A673 (cell line): Measurements from ENCODE around the gene NCKAP5. TPM values are rescaled to one million over a fixed set of nuclear protein-coding genes. Genes with fewer than 3 reads are reported as not detected.

Experiments used
- BruUV-seq: library from RNA; stranded (reverse); fragments of 400-500 nt; replicated peaks from 2 replicates; lab custom pipeline; 2021; lab: Mats Ljungman, UMichigan
- CTCF ChIA-PET: fragments of 300-600 bp; sonication (Branson Sonifier 250); formaldehyde crosslinking; loops from one replicate; lab custom pipeline; 2022; ENCODE audit warnings: antibody characterized with exemption; lab: Charles Lee
- POLR2A ChIA-PET: fragments of 300-600 bp; sonication (Branson Sonifier 250); formaldehyde crosslinking; loops from one replicate; lab custom pipeline; 2022; ENCODE audit warnings: antibody characterized with exemption; ENCODE audit not compliant: low non-redundant PET; lab: Charles Lee
- DNase-seq: peaks from one replicate; pipeline ENCODE4 v3.0.0-alpha.2; 2015; ENCODE audit warnings: low spot score
- H3K27ac ChIP-seq: fragments of 200-600 bp; sonication (generic); 2 replicates; pipeline ENCODE4 v1.5.1; 2016; ENCODE audit warnings: mixed run types, low read depth, mild to moderate bottlenecking, mixed read lengths, antibody characterized with exemption, low read length; ENCODE audit not compliant: poor library complexity, severe bottlenecking
- H3K27me3 ChIP-seq: fragments of 200-600 bp; sonication (generic); replicated peaks from 2 replicates; pipeline ENCODE4 v1.6.1; 2017; ENCODE audit warnings: mixed run types, low read depth, mild to moderate bottlenecking, mixed read lengths, antibody characterized with exemption, low read length; ENCODE audit not compliant: insufficient read depth, poor library complexity
- H3K36me3 ChIP-seq: fragments of 200-600 bp; sonication (generic); 2 replicates; pipeline ENCODE4 v1.6.1; 2016; ENCODE audit warnings: mixed run types, mild to moderate bottlenecking, mixed read lengths, antibody characterized with exemption, low read length; ENCODE audit not compliant: insufficient read depth, poor library complexity, severe bottlenecking
- H3K4me1 ChIP-seq: fragments of 200-600 bp; sonication (generic); 2 replicates; pipeline ENCODE4 v1.6.1; 2017; ENCODE audit warnings: mixed run types, mild to moderate bottlenecking, mixed read lengths, antibody characterized with exemption, low read length; ENCODE audit not compliant: insufficient read depth, poor library complexity, severe bottlenecking
- H3K4me3 ChIP-seq: fragments of 200-600 bp; sonication (generic); 2 replicates; pipeline ENCODE4 v1.5.1; 2016; ENCODE audit warnings: low read depth, mixed run types, mild to moderate bottlenecking, mixed read lengths, low read length; ENCODE audit not compliant: poor library complexity, severe bottlenecking
- H3K9me3 ChIP-seq: fragments of 200-600 bp; sonication (generic); 2 replicates; pipeline ENCODE4 v1.6.1; 2016; ENCODE audit warnings: mixed run types, low read depth, mild to moderate bottlenecking, mixed read lengths, antibody characterized with exemption, low read length; ENCODE audit not compliant: poor library complexity, severe bottlenecking
- CTCF ChIP-seq: fragments of 300-800, 200-600 bp; sonication (generic); conservative IDR thresholded peaks from 2 replicates; pipeline ENCODE4 v1.5.1; 2017; ENCODE audit warnings: low read depth, mild to moderate bottlenecking, antibody characterized with exemption, low read length, moderate library complexity, mixed read lengths
- EZH2 ChIP-seq: fragments of 200-600 bp; sonication (generic); IDR thresholded peaks from 2 replicates; pipeline ENCODE4 v1.6.1; 2017; ENCODE audit warnings: borderline replicate concordance, low read depth, mild to moderate bottlenecking, mixed read lengths, antibody characterized with exemption, low read length; ENCODE audit not compliant: poor library complexity, severe bottlenecking
- intact Hi-C: fragments of 100-400 bp; cut with micrococcal nuclease; formaldehyde crosslinking; loops from one replicate; pipeline ENCODE4 v1.10.0; 2022; ENCODE audit not compliant: unreplicated experiment
- total RNA-seq: library from RNA; stranded (reverse); gene quantifications from 2 replicates; pipeline ENCODE4 v1.2.3, GENCODE V29; 2021

The NCKAP5 gene
- total RNA-seq, 1 experiment from 2014 or later: 26.6 TPM

- CTCF ChIA-PET: no interaction called here
- H3K4me3 ChIP-seq: no peak overlapping the region
- no peaks in the 10 kb centered on the region for H3K27me3 ChIP-seq
- H3K4me1 ChIP-seq: peaks cover 28% of the 10 kb centered on the region
- POLR2A ChIA-PET: no interaction called here
- H3K36me3 ChIP-seq: no peaks in the 10 kb centered on the region
- BruUV-seq: no TSS peak
- intact Hi-C loops: no loop called here
- TF ChIP-seq EZH2 (no peak), CTCF (no peak)
- no peak overlapping the region for H3K27ac ChIP-seq
- DNase-seq: no peak
- H3K9me3 ChIP-seq: no peaks in the 10 kb centered on the region
These were observed 163.0 kb downstream of the NCKAP5 start for GRCh38 chr2:133405252-133405651.

DNA sequence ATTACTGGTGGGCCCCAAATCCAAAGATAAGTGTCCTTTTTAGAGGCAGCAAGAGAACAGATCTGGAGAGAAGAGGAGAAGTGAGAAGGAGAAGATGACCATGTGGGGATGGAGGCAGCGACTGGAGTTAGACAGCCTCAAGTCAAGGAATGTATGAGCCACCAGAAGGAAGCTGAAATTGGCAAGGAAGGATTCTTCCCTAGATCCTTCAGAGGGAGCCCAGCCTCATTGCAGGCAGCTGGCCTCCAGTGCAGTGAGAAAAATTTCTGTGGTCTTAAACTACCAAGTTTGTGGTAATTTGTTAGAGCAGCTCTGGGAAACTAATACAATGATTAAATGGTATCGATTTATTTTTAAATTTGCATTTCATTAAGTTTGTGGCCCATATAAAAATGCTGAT, 167.9 kb downstream of the NCKAP5 start:
- no peaks in the 10 kb centered on the region for H3K36me3 ChIP-seq
- H3K4me1 ChIP-seq: peaks cover 8% of the 10 kb centered on the region
- TF ChIP-seq EZH2: no peak
- TF ChIP-seq CTCF: no peak
- no peak overlapping the region for H3K27ac ChIP-seq
- H3K4me3 ChIP-seq: no peak overlapping the region
- H3K9me3 ChIP-seq: no peaks in the 10 kb centered on the region
- ChIA-PET CTCF (no interaction called here), POLR2A (no interaction called here)
- H3K27me3 ChIP-seq: no peaks in the 10 kb centered on the region
- intact Hi-C loops: no loop called here
- DNase-seq: no peak
- no TSS peak for BruUV-seq

- peak; percentile 94 for DNase-seq
- Histone ChIP-seq H3K4me1 (peaks cover 44% of the 10 kb centered on the region), H3K27ac (peak overlapping the region; percentile 74), H3K36me3 (no peaks in the 10 kb centered on the region), H3K9me3 (no peaks in the 10 kb centered on the region), H3K4me3 (no peak overlapping the region), H3K27me3 (no peaks in the 10 kb centered on the region)
- BruUV-seq: no TSS peak
- intact Hi-C loops: no loop called here
- ChIA-PET CTCF (no interaction called here), POLR2A (no interaction called here)
- TF ChIP-seq EZH2 (no peak), CTCF (no peak)
These were observed 174.4 kb downstream of the NCKAP5 start for GRCh38 chr2:133393895-133394294.
